Urothelium cell line (cell line): ENCODE results near the gene SLC12A1.

ENCODE experiments used
- DNase-seq: peaks from one replicate; pipeline ENCODE4 v3.0.0; 2011; ENCODE audit warnings: low spot score, mixed read lengths
- FAIRE-seq: peaks from 2 replicates; lab custom pipeline; 2011; peaks lifted over from hg19 to GRCh38; lab: Jason Lieb, UNC

The SLC12A1 gene

GRCh38 chr15:48343865-48344264, 137.8 kb downstream of the SLC12A1 start:
- DNase-seq (no peak), FAIRE-seq (no peak)

- FAIRE-seq = no peak
- no peak for DNase-seq
Observed at GRCh38 chr15:48345516-48345915, 139.4 kb downstream of the SLC12A1 start.

GRCh38 chr15:48352474-48353072, 146.5 kb downstream of the SLC12A1 start:
- peak; percentile 56 for DNase-seq
- no peak for FAIRE-seq
